Measurements from ENCODE around the gene KCNT1.

GRCh38 chr9:135704483-135704882, 2.5 kb downstream of the KCNT1 start:
- no peak for TF ChIP-seq CTCF (IDR thresholded peaks at IDR 0.05)
- TF ChIP-seq POLR2A (IDR thresholded peaks at IDR 0.05) = no peak
